ENCODE results near the gene FAM9A.

The FAM9A gene

GRCh38 chrX:8846266-8846665 lies 45.1 kb upstream of the FAM9A start:
- no peak for TF ChIP-seq CTCF (IDR thresholded peaks at IDR 0.05; ENCODE audit: insufficient read depth, low read depth, low read length, missing control alignments)
- H3K4me3 ChIP-seq (ENCODE audit: low read depth, low read length) = no peak overlapping the region
- DNase-seq (ENCODE audit: low read depth) = no peak

- no peak for DNase-seq (ENCODE audit: low read depth)
- no peak for TF ChIP-seq CTCF (IDR thresholded peaks at IDR 0.05; ENCODE audit: insufficient read depth, low read depth, low read length, missing control alignments)
- H3K4me3 ChIP-seq (ENCODE audit: low read depth, low read length) = no peak overlapping the region
Observed at GRCh38 chrX:8845469-8845868, 44.3 kb upstream of the FAM9A start.

DNA sequence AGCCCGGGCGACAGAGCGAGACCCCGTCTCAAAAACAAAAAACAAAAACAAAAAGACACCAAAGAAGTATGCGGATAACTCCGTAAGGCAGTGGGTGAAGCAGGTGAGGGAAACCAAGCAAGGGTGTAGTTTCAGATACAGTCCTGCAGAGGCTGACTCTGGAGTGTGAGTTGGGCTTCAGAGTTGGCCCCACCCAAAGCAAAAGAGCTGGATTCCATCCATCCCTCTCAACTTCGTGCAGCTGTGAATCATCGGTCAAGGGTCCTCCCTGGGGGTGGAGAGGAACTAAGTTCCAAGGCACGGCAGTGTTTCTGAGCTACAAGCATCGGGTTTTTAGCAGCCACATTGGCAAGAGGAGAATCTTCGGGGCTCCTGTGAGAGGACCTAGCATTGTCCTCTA lies 43.9 kb upstream of the FAM9A start:
- TF ChIP-seq CTCF (IDR thresholded peaks at IDR 0.05; ENCODE audit: insufficient read depth, low read depth, low read length, missing control alignments) = no peak
- no peak overlapping the region for H3K4me3 ChIP-seq (ENCODE audit: low read depth, low read length)
- DNase-seq (ENCODE audit: low read depth) = no peak

DNA sequence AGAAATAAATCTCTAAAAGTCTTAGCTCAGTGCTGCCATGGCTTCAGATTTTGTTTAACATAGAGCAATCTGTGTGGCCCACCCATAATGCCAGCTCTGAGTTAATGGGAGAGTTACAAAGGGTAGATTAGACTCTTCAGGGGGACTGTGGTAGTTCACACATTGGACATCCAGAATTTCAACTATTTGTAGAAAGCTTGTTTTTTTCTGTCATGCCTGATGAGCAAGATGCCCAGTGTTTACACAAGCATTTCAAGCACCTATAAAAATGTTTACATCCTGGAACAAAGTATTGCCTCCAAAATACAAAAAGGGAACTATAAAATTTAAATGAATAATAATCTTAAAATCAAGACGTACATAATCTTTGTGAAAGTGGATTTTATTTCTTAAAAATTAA lies 43.0 kb upstream of the FAM9A start:
- H3K4me3 ChIP-seq (ENCODE audit: low read depth, low read length) = no peak overlapping the region
- TF ChIP-seq CTCF (IDR thresholded peaks at IDR 0.05; ENCODE audit: insufficient read depth, low read depth, low read length, missing control alignments) = no peak
- DNase-seq (ENCODE audit: low read depth) = no peak

DNA sequence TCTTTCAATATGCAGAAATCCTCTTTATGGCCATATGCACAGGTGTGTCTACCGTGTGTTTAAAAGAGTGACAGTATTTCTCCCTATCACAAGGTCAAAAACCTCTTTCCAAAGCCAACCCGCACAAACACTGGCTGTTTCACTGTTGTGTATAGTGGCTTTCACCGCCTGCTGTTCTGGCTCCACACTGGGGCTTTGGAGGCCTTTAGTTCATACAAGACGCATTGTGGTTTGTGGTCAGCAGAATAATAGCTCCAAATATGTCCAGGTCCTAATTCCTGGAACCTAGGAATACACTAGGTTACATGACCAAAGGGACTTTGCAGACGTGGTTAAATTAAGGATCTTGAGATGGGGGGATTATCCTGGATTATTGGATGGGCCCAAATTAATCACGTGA lies 40.7 kb upstream of the FAM9A start:
- no peak for TF ChIP-seq CTCF (IDR thresholded peaks at IDR 0.05; ENCODE audit: insufficient read depth, low read depth, low read length, missing control alignments)
- H3K4me3 ChIP-seq (ENCODE audit: low read depth, low read length) = no peak overlapping the region
- DNase-seq (ENCODE audit: low read depth) = no peak

- no peak for TF ChIP-seq CTCF (IDR thresholded peaks at IDR 0.05; ENCODE audit: insufficient read depth, low read depth, low read length, missing control alignments)
- DNase-seq (ENCODE audit: low read depth) = no peak
- H3K4me3 ChIP-seq (ENCODE audit: low read depth, low read length) = no peak overlapping the region
Observed at GRCh38 chrX:8834392-8834791, 33.2 kb upstream of the FAM9A start.

DNA sequence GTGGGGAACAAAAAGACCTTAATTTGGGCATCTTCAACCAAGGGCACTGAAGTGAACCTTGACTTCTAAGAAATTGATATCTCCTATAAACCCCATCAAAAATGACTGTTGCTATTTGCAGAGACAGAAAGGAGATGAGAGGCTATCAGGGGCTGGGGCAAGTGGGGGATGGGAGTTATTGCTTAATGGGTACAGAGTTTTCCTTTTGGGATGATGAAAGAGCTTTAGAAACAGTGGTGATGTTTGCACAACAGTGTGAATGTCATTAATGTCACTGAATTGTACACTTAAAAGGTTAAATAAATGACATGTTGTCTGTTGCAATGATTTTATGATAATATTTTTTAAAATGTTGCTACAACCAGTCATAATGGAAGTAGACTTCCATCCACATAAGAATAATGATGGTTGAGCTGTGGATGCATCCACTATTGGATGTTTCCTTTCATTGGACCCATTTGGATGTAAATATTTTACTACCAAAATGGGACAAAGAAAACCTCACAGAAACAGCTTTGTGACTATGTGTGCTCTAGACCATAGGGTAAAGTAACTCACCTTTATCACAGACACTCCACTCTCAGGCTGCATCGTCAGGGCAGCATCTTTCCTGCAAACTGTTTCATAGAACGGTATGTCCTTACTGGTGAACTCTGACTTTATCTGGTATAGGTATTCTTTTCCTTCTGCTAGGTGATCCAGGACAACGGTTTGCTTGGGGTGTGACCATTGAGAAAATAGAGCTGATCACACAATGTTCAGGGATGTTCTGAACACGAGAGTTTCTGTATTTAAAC lies 31.6 kb upstream of the FAM9A start:
- no peak for DNase-seq (ENCODE audit: low read depth)
- no peak overlapping the region for H3K4me3 ChIP-seq (ENCODE audit: low read depth, low read length)
- TF ChIP-seq CTCF (IDR thresholded peaks at IDR 0.05; ENCODE audit: insufficient read depth, low read depth, low read length, missing control alignments) = no peak

Data from GM12865 (cell line).